ENCODE results near the gene CCDC136. TPM values are rescaled to one million over a fixed set of nuclear protein-coding genes. Genes with fewer than 3 reads are reported as not detected.

CCDC136 gene
- total and polyA plus RNA-seq, 4 experiments from 2014 or later, result 3.4 to 20.4 (median 18.3) TPM; not detected in 1

- POLR2A ChIA-PET (ENCODE audit: partially characterized antibody), result no interaction called here
- H3K9me3 ChIP-seq (ENCODE audit: control insufficient read depth in 1 of 2, low read length in 2 of 2), result no peaks in the 10 kb centered on the region
- H3K4me3 ChIP-seq (ENCODE audit: low read length in 2 of 2), result no peak overlapping the region
- H3K27ac ChIP-seq (ENCODE audit: low read depth, low read length), result no peak overlapping the region
- H3K27me3 ChIP-seq (ENCODE audit: insufficient read depth, low read length), result no peaks in the 10 kb centered on the region
- no peaks in the 10 kb centered on the region for H3K4me1 ChIP-seq (ENCODE audit: insufficient read depth, low read length)
- peaks cover 44 to 67% of the 10 kb centered on the region in 2 donors for H3K36me3 Mint-ChIP-seq
- H3K4me3 Mint-ChIP-seq, result no peak overlapping the region
- peaks cover 4 to 11% (median 8%) of the 10 kb centered on the region in 4 donors for H3K4me1 Mint-ChIP-seq
- no peaks in the 10 kb centered on the region for H3K27me3 Mint-ChIP-seq
- DNase-seq, result no peak
- no peak overlapping the region for H3K27ac Mint-ChIP-seq
- H3K36me3 ChIP-seq (ENCODE audit: insufficient read depth, low read length), result peaks cover 47% of the 10 kb centered on the region
- CTCF ChIA-PET (ENCODE audit: partially characterized antibody), result no interaction called here
- intact Hi-C loops (cut with micrococcal nuclease), result no loop called here
- no peaks in the 10 kb centered on the region for H3K9me3 Mint-ChIP-seq
These were observed 39.5 kb upstream of the CCDC136 start for GRCh38 chr7:128752251-128752650.

GRCh38 chr7:128755075-128755818, 36.5 kb upstream of the CCDC136 start:
- POLR2A ChIA-PET (ENCODE audit: partially characterized antibody), result no interaction called here
- Histone ChIP-seq H3K27me3 (ENCODE audit: insufficient read depth, low read length) (no peaks in the 10 kb centered on the region), H3K36me3 (ENCODE audit: insufficient read depth, low read length) (peaks cover 41% of the 10 kb centered on the region), H3K4me1 (ENCODE audit: insufficient read depth, low read length) (no peaks in the 10 kb centered on the region), H3K4me3 (ENCODE audit: low read length in 2 of 2) (no peak overlapping the region), H3K27ac (ENCODE audit: low read depth, low read length) (no peak overlapping the region), H3K9me3 (ENCODE audit: control insufficient read depth in 1 of 2, low read length in 2 of 2) (no peaks in the 10 kb centered on the region)
- Mint-ChIP-seq H3K27ac (no peak overlapping the region), H3K36me3 (peaks cover 36 to 62% of the 10 kb centered on the region in 2 donors), H3K27me3 (no peaks in the 10 kb centered on the region), H3K9me3 (no peaks in the 10 kb centered on the region), H3K4me1 (peaks cover 0 to 4% (median 0%) of the 10 kb centered on the region in 4 donors), H3K4me3 (no peak overlapping the region)
- intact Hi-C loops (cut with micrococcal nuclease), result no loop called here
- no peak for DNase-seq
- CTCF ChIA-PET (ENCODE audit: partially characterized antibody), result no interaction called here

GRCh38 chr7:128755819-128756476, 35.8 kb upstream of the CCDC136 start:
- Mint-ChIP-seq H3K27me3 (no peaks in the 10 kb centered on the region), H3K36me3 (peaks cover 38 to 60% of the 10 kb centered on the region in 2 donors), H3K27ac (no peak overlapping the region), H3K9me3 (no peaks in the 10 kb centered on the region), H3K4me3 (no peak overlapping the region), H3K4me1 (peaks cover 0 to 4% (median 0%) of the 10 kb centered on the region in 4 donors)
- intact Hi-C loops (cut with micrococcal nuclease), result no loop called here
- Histone ChIP-seq H3K27ac (ENCODE audit: low read depth, low read length) (no peak overlapping the region), H3K36me3 (ENCODE audit: insufficient read depth, low read length) (peaks cover 41% of the 10 kb centered on the region), H3K4me3 (ENCODE audit: low read length in 2 of 2) (no peak overlapping the region), H3K4me1 (ENCODE audit: insufficient read depth, low read length) (no peaks in the 10 kb centered on the region), H3K9me3 (ENCODE audit: control insufficient read depth in 1 of 2, low read length in 2 of 2) (no peaks in the 10 kb centered on the region), H3K27me3 (ENCODE audit: insufficient read depth, low read length) (no peaks in the 10 kb centered on the region)
- DNase-seq, result no peak
- ChIA-PET CTCF (ENCODE audit: partially characterized antibody) (interaction anchor here (1.4 kb wide), 1 partner anchor 336 kb away, joined by 3 read pairs; no protein-coding TSS in a partner anchor), POLR2A (ENCODE audit: partially characterized antibody) (no interaction called here)

GRCh38 chr7:128757203-128757602, 34.6 kb upstream of the CCDC136 start:
- peak overlapping the region in 1 of 7 donors; percentile 57 for H3K27ac Mint-ChIP-seq
- Histone ChIP-seq H3K27ac (ENCODE audit: low read depth, low read length) (no peak overlapping the region), H3K4me1 (ENCODE audit: insufficient read depth, low read length) (no peaks in the 10 kb centered on the region), H3K9me3 (ENCODE audit: control insufficient read depth in 1 of 2, low read length in 2 of 2) (no peaks in the 10 kb centered on the region), H3K36me3 (ENCODE audit: insufficient read depth, low read length) (peaks cover 44% of the 10 kb centered on the region), H3K4me3 (ENCODE audit: low read length in 2 of 2) (no peak overlapping the region), H3K27me3 (ENCODE audit: insufficient read depth, low read length) (no peaks in the 10 kb centered on the region)
- CTCF ChIA-PET (ENCODE audit: partially characterized antibody), result interaction anchor here (1.4 kb wide), 1 partner anchor 334 kb away, joined by 3 read pairs; no protein-coding TSS in a partner anchor
- H3K27me3 Mint-ChIP-seq, result no peaks in the 10 kb centered on the region
- peaks cover 50 to 68% of the 10 kb centered on the region in 2 donors for H3K36me3 Mint-ChIP-seq
- no peak for DNase-seq
- intact Hi-C loops (cut with micrococcal nuclease), result no loop called here
- no peaks in the 10 kb centered on the region for H3K9me3 Mint-ChIP-seq
- POLR2A ChIA-PET (ENCODE audit: partially characterized antibody), result no interaction called here
- H3K4me1 Mint-ChIP-seq, result peaks cover 0 to 4% (median 0%) of the 10 kb centered on the region in 4 donors
- H3K4me3 Mint-ChIP-seq, result no peak overlapping the region

- Mint-ChIP-seq H3K4me3 (no peak overlapping the region), H3K9me3 (no peaks in the 10 kb centered on the region), H3K4me1 (no peaks in the 10 kb centered on the region), H3K27me3 (no peaks in the 10 kb centered on the region), H3K27ac (peak overlapping the region in 1 of 7 donors; percentile 29), H3K36me3 (peaks cover 46 to 65% of the 10 kb centered on the region in 2 donors)
- ChIA-PET POLR2A (ENCODE audit: partially characterized antibody) (interaction anchor here (0.6 to 1.4 kb wide), 2 partner anchors 18 to 284 kb away, joined by 3 to 4 read pairs; no protein-coding TSS in a partner anchor), CTCF (ENCODE audit: partially characterized antibody) (no interaction called here)
- Histone ChIP-seq H3K27ac (ENCODE audit: low read depth, low read length) (no peak overlapping the region), H3K9me3 (ENCODE audit: control insufficient read depth in 1 of 2, low read length in 2 of 2) (no peaks in the 10 kb centered on the region), H3K4me3 (ENCODE audit: low read length in 2 of 2) (no peak overlapping the region), H3K27me3 (ENCODE audit: insufficient read depth, low read length) (no peaks in the 10 kb centered on the region), H3K4me1 (ENCODE audit: insufficient read depth, low read length) (no peaks in the 10 kb centered on the region), H3K36me3 (ENCODE audit: insufficient read depth, low read length) (peaks cover 41% of the 10 kb centered on the region)
- intact Hi-C loops (cut with micrococcal nuclease), result no loop called here
- no peak for DNase-seq
These were observed 33.2 kb upstream of the CCDC136 start for GRCh38 chr7:128758553-128758952.

DNA sequence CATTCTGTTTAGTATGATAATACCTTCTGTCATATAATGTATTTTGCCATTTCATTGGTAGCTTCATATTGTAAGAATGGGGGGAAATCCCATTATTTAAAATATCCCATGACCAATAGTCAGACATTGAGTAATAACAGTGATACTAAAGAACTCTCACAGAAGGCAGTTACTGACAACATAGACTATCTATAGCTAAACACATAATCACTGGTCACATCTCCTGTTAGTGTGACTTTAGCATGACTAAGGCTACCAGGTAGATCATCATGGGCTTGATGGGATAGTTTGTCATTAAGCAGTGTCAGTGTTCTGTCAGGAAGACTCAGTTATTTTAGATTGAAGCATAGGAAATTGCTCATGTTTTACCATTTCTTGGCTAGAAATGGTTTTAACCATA, 32.5 kb upstream of the CCDC136 start:
- no peaks in the 10 kb centered on the region for H3K4me1 Mint-ChIP-seq
- H3K36me3 Mint-ChIP-seq, result peaks cover 42 to 62% of the 10 kb centered on the region in 2 donors
- CTCF ChIA-PET (ENCODE audit: partially characterized antibody), result no interaction called here
- Histone ChIP-seq H3K4me1 (ENCODE audit: insufficient read depth, low read length) (no peaks in the 10 kb centered on the region), H3K36me3 (ENCODE audit: insufficient read depth, low read length) (peaks cover 36% of the 10 kb centered on the region), H3K4me3 (ENCODE audit: low read length in 2 of 2) (no peak overlapping the region), H3K27ac (ENCODE audit: low read depth, low read length) (no peak overlapping the region), H3K27me3 (ENCODE audit: insufficient read depth, low read length) (no peaks in the 10 kb centered on the region), H3K9me3 (ENCODE audit: control insufficient read depth in 1 of 2, low read length in 2 of 2) (no peaks in the 10 kb centered on the region)
- no peaks in the 10 kb centered on the region for H3K27me3 Mint-ChIP-seq
- no peaks in the 10 kb centered on the region for H3K9me3 Mint-ChIP-seq
- H3K27ac Mint-ChIP-seq, result no peak overlapping the region
- intact Hi-C loops (cut with micrococcal nuclease), result no loop called here
- DNase-seq, result no peak
- no peak overlapping the region for H3K4me3 Mint-ChIP-seq
- POLR2A ChIA-PET (ENCODE audit: partially characterized antibody), result no interaction called here

- peaks cover 36% of the 10 kb centered on the region for H3K36me3 ChIP-seq (ENCODE audit: insufficient read depth, low read length)
- no peak overlapping the region for H3K27ac ChIP-seq (ENCODE audit: low read depth, low read length)
- intact Hi-C loops (cut with micrococcal nuclease), result no loop called here
- no peaks in the 10 kb centered on the region for H3K27me3 ChIP-seq (ENCODE audit: insufficient read depth, low read length)
- no peaks in the 10 kb centered on the region for H3K9me3 Mint-ChIP-seq
- ChIA-PET CTCF (ENCODE audit: partially characterized antibody) (no interaction called here), POLR2A (ENCODE audit: partially characterized antibody) (no interaction called here)
- H3K9me3 ChIP-seq (ENCODE audit: control insufficient read depth in 1 of 2, low read length in 2 of 2), result no peaks in the 10 kb centered on the region
- H3K4me3 Mint-ChIP-seq, result no peak overlapping the region
- no peak for DNase-seq
- H3K27ac Mint-ChIP-seq, result no peak overlapping the region
- no peak overlapping the region for H3K4me3 ChIP-seq (ENCODE audit: low read length in 2 of 2)
- no peaks in the 10 kb centered on the region for H3K27me3 Mint-ChIP-seq
- no peaks in the 10 kb centered on the region for H3K4me1 Mint-ChIP-seq
- H3K36me3 Mint-ChIP-seq, result peaks cover 32 to 59% of the 10 kb centered on the region in 2 donors
- H3K4me1 ChIP-seq (ENCODE audit: insufficient read depth, low read length), result no peaks in the 10 kb centered on the region
These were observed 28.2 kb upstream of the CCDC136 start for GRCh38 chr7:128763541-128763940.

Data from CD4-positive, alpha-beta memory T cell (primary cell).